ENCODE results near the gene EPYC.

Gene EPYC

DNA sequence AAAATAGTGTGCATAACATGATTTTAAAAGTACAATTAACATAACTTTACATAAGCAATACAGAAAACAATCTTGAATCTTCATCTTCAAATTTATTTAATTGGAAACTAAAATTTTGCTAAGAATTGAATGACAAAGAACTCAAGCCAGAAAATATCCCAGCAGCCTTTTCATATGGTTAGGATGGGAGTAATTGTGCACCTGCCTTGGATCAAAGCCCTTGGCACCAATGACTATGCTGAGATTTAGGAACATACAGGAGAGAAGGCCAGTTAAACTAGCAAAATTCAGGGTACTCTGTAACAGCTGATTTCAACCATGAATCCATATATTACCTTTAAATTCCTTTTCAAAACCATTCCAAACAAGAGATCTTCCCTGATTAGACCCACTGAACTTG lies 47.3 kb upstream of the EPYC start (continued):
- TF ChIP-seq RARB (CRISPR knock-in tag; IDR thresholded peaks at IDR 0.05) (no peak), TOX (CRISPR knock-in tag; IDR thresholded peaks at IDR 0.05; ENCODE audit: borderline replicate concordance) (no peak), ZNF8 (CRISPR knock-in tag; IDR thresholded peaks at IDR 0.05) (no peak), SNAI2 (CRISPR knock-in tag; IDR thresholded peaks at IDR 0.05) (no peak), TCF4 (CRISPR knock-in tag; IDR thresholded peaks at IDR 0.05; ENCODE audit: borderline replicate concordance) (no peak), ZFP30 (CRISPR knock-in tag; IDR thresholded peaks at IDR 0.05) (no peak), BACH2 (CRISPR knock-in tag; IDR thresholded peaks at IDR 0.05; ENCODE audit: borderline replicate concordance) (no peak)
- TF ChIP-seq, protein P1, sequence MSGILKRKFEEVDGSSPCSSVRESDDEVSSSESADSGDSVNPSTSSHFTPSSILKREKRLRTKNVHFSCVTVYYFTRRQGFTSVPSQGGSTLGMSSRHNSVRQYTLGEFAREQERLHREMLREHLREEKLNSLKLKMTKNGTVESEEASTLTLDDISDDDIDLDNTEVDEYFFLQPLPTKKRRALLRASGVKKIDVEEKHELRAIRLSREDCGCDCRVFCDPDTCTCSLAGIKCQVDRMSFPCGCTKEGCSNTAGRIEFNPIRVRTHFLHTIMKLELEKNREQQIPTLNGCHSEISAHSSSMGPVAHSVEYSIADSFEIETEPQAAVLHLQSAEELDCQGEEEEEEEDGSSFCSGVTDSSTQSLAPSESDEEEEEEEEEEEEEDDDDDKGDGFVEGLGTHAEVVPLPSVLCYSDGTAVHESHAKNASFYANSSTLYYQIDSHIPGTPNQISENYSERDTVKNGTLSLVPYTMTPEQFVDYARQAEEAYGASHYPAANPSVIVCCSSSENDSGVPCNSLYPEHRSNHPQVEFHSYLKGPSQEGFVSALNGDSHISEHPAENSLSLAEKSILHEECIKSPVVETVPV (CRISPR knock-in tag; IDR thresholded peaks at IDR 0.05) = no peak

DNA sequence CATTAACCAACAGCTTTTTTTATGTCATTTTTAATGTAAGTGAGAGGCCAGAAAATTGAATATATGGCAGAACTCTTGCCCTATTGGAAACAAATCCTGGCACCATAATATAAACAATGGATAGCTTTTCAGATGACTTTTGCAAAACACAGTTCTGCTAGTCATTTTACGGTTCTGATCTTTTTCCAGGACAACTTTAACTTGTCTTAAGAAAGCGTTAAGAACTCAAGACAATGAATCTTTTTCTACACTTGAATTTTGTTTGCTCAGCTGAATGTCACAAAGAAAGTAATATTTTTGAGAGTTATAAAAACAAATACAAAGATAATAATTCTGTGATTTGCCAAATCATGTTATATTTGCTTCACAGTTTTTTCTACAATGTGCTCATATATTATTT lies 39.8 kb upstream of the EPYC start:
- TF ChIP-seq, protein P2, sequence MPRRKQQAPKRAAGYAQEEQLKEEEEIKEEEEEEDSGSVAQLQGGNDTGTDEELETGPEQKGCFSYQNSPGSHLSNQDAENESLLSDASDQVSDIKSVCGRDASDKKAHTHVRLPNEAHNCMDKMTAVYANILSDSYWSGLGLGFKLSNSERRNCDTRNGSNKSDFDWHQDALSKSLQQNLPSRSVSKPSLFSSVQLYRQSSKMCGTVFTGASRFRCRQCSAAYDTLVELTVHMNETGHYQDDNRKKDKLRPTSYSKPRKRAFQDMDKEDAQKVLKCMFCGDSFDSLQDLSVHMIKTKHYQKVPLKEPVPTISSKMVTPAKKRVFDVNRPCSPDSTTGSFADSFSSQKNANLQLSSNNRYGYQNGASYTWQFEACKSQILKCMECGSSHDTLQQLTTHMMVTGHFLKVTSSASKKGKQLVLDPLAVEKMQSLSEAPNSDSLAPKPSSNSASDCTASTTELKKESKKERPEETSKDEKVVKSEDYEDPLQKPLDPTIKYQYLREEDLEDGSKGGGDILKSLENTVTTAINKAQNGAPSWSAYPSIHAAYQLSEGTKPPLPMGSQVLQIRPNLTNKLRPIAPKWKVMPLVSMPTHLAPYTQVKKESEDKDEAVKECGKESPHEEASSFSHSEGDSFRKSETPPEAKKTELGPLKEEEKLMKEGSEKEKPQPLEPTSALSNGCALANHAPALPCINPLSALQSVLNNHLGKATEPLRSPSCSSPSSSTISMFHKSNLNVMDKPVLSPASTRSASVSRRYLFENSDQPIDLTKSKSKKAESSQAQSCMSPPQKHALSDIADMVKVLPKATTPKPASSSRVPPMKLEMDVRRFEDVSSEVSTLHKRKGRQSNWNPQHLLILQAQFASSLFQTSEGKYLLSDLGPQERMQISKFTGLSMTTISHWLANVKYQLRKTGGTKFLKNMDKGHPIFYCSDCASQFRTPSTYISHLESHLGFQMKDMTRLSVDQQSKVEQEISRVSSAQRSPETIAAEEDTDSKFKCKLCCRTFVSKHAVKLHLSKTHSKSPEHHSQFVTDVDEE (CRISPR knock-in tag; IDR thresholded peaks at IDR 0.05) = no peak
- TF ChIP-seq ZC3H10 (CRISPR knock-in tag; IDR thresholded peaks at IDR 0.05) = no peak
- TF ChIP-seq, protein P3, sequence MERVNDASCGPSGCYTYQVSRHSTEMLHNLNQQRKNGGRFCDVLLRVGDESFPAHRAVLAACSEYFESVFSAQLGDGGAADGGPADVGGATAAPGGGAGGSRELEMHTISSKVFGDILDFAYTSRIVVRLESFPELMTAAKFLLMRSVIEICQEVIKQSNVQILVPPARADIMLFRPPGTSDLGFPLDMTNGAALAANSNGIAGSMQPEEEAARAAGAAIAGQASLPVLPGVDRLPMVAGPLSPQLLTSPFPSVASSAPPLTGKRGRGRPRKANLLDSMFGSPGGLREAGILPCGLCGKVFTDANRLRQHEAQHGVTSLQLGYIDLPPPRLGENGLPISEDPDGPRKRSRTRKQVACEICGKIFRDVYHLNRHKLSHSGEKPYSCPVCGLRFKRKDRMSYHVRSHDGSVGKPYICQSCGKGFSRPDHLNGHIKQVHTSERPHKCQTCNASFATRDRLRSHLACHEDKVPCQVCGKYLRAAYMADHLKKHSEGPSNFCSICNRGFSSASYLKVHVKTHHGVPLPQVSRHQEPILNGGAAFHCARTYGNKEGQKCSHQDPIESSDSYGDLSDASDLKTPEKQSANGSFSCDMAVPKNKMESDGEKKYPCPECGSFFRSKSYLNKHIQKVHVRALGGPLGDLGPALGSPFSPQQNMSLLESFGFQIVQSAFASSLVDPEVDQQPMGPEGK (CRISPR knock-in tag; IDR thresholded peaks at IDR 0.05; ENCODE audit: borderline replicate concordance) = no peak
- TF ChIP-seq PPARA (CRISPR knock-in tag; IDR thresholded peaks at IDR 0.05; ENCODE audit: borderline replicate concordance) = no peak
- TF ChIP-seq BACH2 (CRISPR knock-in tag; IDR thresholded peaks at IDR 0.05; ENCODE audit: borderline replicate concordance) = no peak
- TF ChIP-seq ESRRG (CRISPR knock-in tag; IDR thresholded peaks at IDR 0.05) = no peak
- TF ChIP-seq, protein P4, sequence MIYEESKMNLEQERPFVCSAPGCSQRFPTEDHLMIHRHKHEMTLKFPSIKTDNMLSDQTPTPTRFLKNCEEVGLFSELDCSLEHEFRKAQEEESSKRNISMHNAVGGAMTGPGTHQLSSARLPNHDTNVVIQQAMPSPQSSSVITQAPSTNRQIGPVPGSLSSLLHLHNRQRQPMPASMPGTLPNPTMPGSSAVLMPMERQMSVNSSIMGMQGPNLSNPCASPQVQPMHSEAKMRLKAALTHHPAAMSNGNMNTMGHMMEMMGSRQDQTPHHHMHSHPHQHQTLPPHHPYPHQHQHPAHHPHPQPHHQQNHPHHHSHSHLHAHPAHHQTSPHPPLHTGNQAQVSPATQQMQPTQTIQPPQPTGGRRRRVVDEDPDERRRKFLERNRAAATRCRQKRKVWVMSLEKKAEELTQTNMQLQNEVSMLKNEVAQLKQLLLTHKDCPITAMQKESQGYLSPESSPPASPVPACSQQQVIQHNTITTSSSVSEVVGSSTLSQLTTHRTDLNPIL (CRISPR knock-in tag; IDR thresholded peaks at IDR 0.05; ENCODE audit: low read depth) = no peak
- TF ChIP-seq GLIS3 (CRISPR knock-in tag; IDR thresholded peaks at IDR 0.05) = no peak
- TF ChIP-seq ZFP30 (CRISPR knock-in tag; IDR thresholded peaks at IDR 0.05) = no peak
- TF ChIP-seq TCF4 (CRISPR knock-in tag; IDR thresholded peaks at IDR 0.05; ENCODE audit: borderline replicate concordance) = no peak
- TF ChIP-seq RARB (CRISPR knock-in tag; IDR thresholded peaks at IDR 0.05) = no peak
- no peak for TF ChIP-seq TOX (CRISPR knock-in tag; IDR thresholded peaks at IDR 0.05; ENCODE audit: borderline replicate concordance)
- no peak for ATAC-seq

DNA sequence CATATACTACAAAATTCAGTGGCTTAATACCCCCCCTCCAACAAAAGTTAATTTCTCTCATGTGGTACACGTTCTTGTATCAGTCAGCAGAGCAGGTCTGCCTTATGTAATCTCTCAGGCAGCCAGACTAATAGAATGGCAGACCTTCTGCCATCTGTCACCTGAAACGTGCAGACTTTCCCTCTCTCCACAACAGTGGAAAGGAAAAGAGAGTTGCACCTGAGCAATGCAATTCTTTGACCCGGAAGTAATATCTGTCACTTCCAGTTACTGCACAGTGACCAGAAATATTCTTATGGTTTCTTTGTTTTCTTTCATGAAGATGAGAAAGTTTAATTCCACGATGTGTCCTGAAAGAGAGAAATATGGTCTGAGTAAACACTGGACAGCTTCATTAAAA lies 38.6 kb upstream of the EPYC start:
- TF ChIP-seq ZNF8 (CRISPR knock-in tag; IDR thresholded peaks at IDR 0.05) = no peak
- TF ChIP-seq GLIS3 (CRISPR knock-in tag; IDR thresholded peaks at IDR 0.05) = no peak
- TF ChIP-seq ZFP3 (CRISPR knock-in tag; IDR thresholded peaks at IDR 0.05) = no peak
- TF ChIP-seq, protein P4 (CRISPR knock-in tag; IDR thresholded peaks at IDR 0.05; ENCODE audit: low read depth) = no peak
- no peak for TF ChIP-seq ESRRG (CRISPR knock-in tag; IDR thresholded peaks at IDR 0.05)
- TF ChIP-seq, protein P3 (CRISPR knock-in tag; IDR thresholded peaks at IDR 0.05; ENCODE audit: borderline replicate concordance) = no peak
- TF ChIP-seq TCF4 (CRISPR knock-in tag; IDR thresholded peaks at IDR 0.05; ENCODE audit: borderline replicate concordance) = no peak
- no peak for TF ChIP-seq BACH2 (CRISPR knock-in tag; IDR thresholded peaks at IDR 0.05; ENCODE audit: borderline replicate concordance)
- TF ChIP-seq ZFP30 (CRISPR knock-in tag; IDR thresholded peaks at IDR 0.05) = no peak
- TF ChIP-seq TOX (CRISPR knock-in tag; IDR thresholded peaks at IDR 0.05; ENCODE audit: borderline replicate concordance) = no peak
- no peak for TF ChIP-seq ARNTL (CRISPR knock-in tag; IDR thresholded peaks at IDR 0.05; ENCODE audit: borderline replicate concordance, low read depth)
- TF ChIP-seq, protein P2 (CRISPR knock-in tag; IDR thresholded peaks at IDR 0.05) = no peak
- no peak for TF ChIP-seq ZNF70 (CRISPR knock-in tag; IDR thresholded peaks at IDR 0.05)
- no peak for TF ChIP-seq ZNF565 (CRISPR knock-in tag; conservative IDR thresholded peaks at IDR 0.05; ENCODE audit: low read depth)
- TF ChIP-seq CSDC2 (CRISPR knock-in tag; IDR thresholded peaks at IDR 0.05) = no peak
- TF ChIP-seq RARB (CRISPR knock-in tag; IDR thresholded peaks at IDR 0.05) = no peak
- TF ChIP-seq ZC3H10 (CRISPR knock-in tag; IDR thresholded peaks at IDR 0.05) = no peak
- ATAC-seq = no peak

Data from SK-N-SH treated with all-trans-retinoic acid at 6 μM for 48 hours (cell line).